H1 (cell line): ENCODE measurements around the gene SH3PXD2A. TPM values are rescaled to one million over a fixed set of nuclear protein-coding genes. Genes with fewer than 3 reads are reported as not detected.

Experiments
- CTCF ChIA-PET: fragments of 300-600 bp; sonication (Branson Sonifier 250); formaldehyde crosslinking; loops from one replicate; lab custom pipeline; 2021; ENCODE audit not compliant: partially characterized antibody; lab: Charles Lee
- POLR2A ChIA-PET: fragments of 300-600 bp; sonication (Branson Sonifier 250); formaldehyde crosslinking; loops from one replicate; lab custom pipeline; 2021; ENCODE audit warnings: inconsistent platforms; ENCODE audit not compliant: partially characterized antibody; lab: Charles Lee
- DNase-seq, 2 experiments: peaks; one replicate each; pipeline versions ENCODE4 v3.0.0 to v3.0.0-alpha.2; 2010 to 2022; ENCODE audit warnings: low spot score in 2 of 2, low read depth in 1 of 2, mixed read lengths in 1 of 2
- FAIRE-seq: peaks from 2 replicates; lab custom pipeline; 2011; peaks lifted over from hg19 to GRCh38; lab: Jason Lieb, UNC
- H2AFZ ChIP-seq: 2 replicates; pipeline ENCODE4 v1.8.1; 2012; ENCODE audit warnings: low read length, inconsistent platforms
- H2AK5ac ChIP-seq: 2 replicates; pipeline ENCODE4 v1.6.1; 2013; ENCODE audit warnings: low read depth, low read length
- H2BK120ac ChIP-seq: replicated peaks from 2 replicates; pipeline ENCODE3; 2013; ENCODE audit warnings: low read depth, low read length, inconsistent platforms
- H2BK12ac ChIP-seq: 2 replicates; pipeline ENCODE4 v1.6.1; 2013; ENCODE audit warnings: low read depth, low read length
- H2BK15ac ChIP-seq: 2 replicates; pipeline ENCODE4 v1.6.1; 2013; ENCODE audit warnings: low read length
- H2BK20ac ChIP-seq: 2 replicates; pipeline ENCODE4 v1.6.1; 2013; ENCODE audit warnings: low read length
- H2BK5ac ChIP-seq: 2 replicates; pipeline ENCODE4 v1.6.1; 2013; ENCODE audit warnings: low read depth, low read length
- H3K14ac ChIP-seq: 2 replicates; pipeline ENCODE4 v1.6.1; 2013; ENCODE audit warnings: inconsistent platforms; ENCODE audit not compliant: insufficient read length
- H3K18ac ChIP-seq: 2 replicates; pipeline ENCODE4 v1.6.1; 2013; ENCODE audit warnings: low read length; ENCODE audit errors: extremely low read depth
- H3K23ac ChIP-seq: 2 replicates; pipeline ENCODE4 v1.6.1; 2013; ENCODE audit warnings: inconsistent platforms; ENCODE audit not compliant: insufficient read length
- H3K23me2 ChIP-seq: 2 replicates; pipeline ENCODE4 v1.6.1; 2013; ENCODE audit warnings: low read depth, low read length
- H3K27ac ChIP-seq: 2 replicates; pipeline ENCODE4 v1.6.1; 2011; ENCODE audit warnings: low read depth, low read length, inconsistent platforms
- H3K27me3 ChIP-seq, 4 experiments: replicated peaks in 1 of 4; 1 replicate in 1 of 4; 2 replicates in 3 of 4; pipeline versions ENCODE4 v1.6.1 to v1.8.1; 2011 to 2013; ENCODE audit warnings: low read length in 3 of 4, mild to moderate bottlenecking in 3 of 4, inconsistent platforms in 2 of 4, mixed read lengths in 2 of 4, moderate library complexity in 1 of 4; ENCODE audit not compliant: control insufficient read depth in 3 of 4, insufficient read depth in 3 of 4; ENCODE audit errors: extremely low read depth in 1 of 4
- H3K36me3 ChIP-seq, 4 experiments: 2 replicates each; pipeline versions ENCODE4 v1.6.1 to v1.8.1; 2011 to 2013; ENCODE audit warnings: mild to moderate bottlenecking in 4 of 4, low read length in 3 of 4, moderate library complexity in 2 of 4, control low read depth in 1 of 4, inconsistent platforms in 1 of 4; ENCODE audit not compliant: insufficient read depth in 4 of 4, control insufficient read depth in 2 of 4
- H3K4ac ChIP-seq: replicated peaks from 2 replicates; pipeline ENCODE3; 2013; ENCODE audit warnings: low read length, low read depth, mixed read lengths, inconsistent platforms; ENCODE audit not compliant: insufficient read length
- H3K4me1 ChIP-seq, 4 experiments: replicated peaks in 1 of 4; 1 replicate in 1 of 4; 2 replicates in 3 of 4; pipeline versions ENCODE4 v1.6.1 to v1.8.1; 2011 to 2013; ENCODE audit warnings: low read length in 3 of 4, inconsistent platforms in 2 of 4, mixed read lengths in 1 of 4; ENCODE audit not compliant: insufficient read depth in 4 of 4, control insufficient read depth in 3 of 4
- H3K4me2 ChIP-seq, 2 experiments: 2 replicates each; pipeline versions ENCODE4 v1.6.1 to v1.8.1; 2011 to 2013; ENCODE audit warnings: low read depth in 2 of 2, low read length in 2 of 2, control low read depth in 1 of 2, inconsistent platforms in 1 of 2, mild to moderate bottlenecking in 1 of 2; ENCODE audit not compliant: insufficient read depth in 1 of 2
- H3K4me3 ChIP-seq, 4 experiments: fragments of 200-600, 300-600 bp in 1 of 4; sonication (generic), shearing (Covaris generic), sonication (Bioruptor Twin) in 1 of 4; 2 replicates each; pipeline versions ENCODE4 v1.5.1 to v1.8.1; 2011 to 2016; ENCODE audit warnings: low read length in 4 of 4, low read depth in 3 of 4, control low read depth in 2 of 4, inconsistent platforms in 2 of 4, mild to moderate bottlenecking in 2 of 4, mixed read lengths in 1 of 4, moderate library complexity in 1 of 4; ENCODE audit not compliant: insufficient read depth in 2 of 4; ENCODE audit errors: extremely low read depth in 1 of 4
- H3K56ac ChIP-seq: replicated peaks from 2 replicates; pipeline ENCODE3; 2013; ENCODE audit warnings: low read depth, mild to moderate bottlenecking, mixed read lengths, low read length, inconsistent platforms; ENCODE audit not compliant: insufficient read length
- H3K79me1 ChIP-seq: 2 replicates; pipeline ENCODE4 v1.6.1; 2013; ENCODE audit warnings: low read depth, low read length, control low read depth
- H3K79me2 ChIP-seq, 2 experiments: 2 replicates each; pipeline versions ENCODE4 v1.6.1 to v1.8.1; 2012 to 2013; ENCODE audit warnings: low read length in 2 of 2, mild to moderate bottlenecking in 2 of 2, inconsistent platforms in 1 of 2; ENCODE audit not compliant: insufficient read depth in 2 of 2, control insufficient read depth in 1 of 2
- H3K9ac ChIP-seq, 4 experiments: replicated peaks in 1 of 4; 1 replicate in 1 of 4; 2 replicates in 3 of 4; pipeline versions ENCODE4 v1.6.1 to v1.8.1; 2011 to 2013; ENCODE audit warnings: low read depth in 3 of 4, low read length in 3 of 4, control low read depth in 2 of 4, mild to moderate bottlenecking in 2 of 4, moderate library complexity in 2 of 4, inconsistent platforms in 1 of 4; ENCODE audit errors: extremely low read depth in 1 of 4
- H3K9me3 ChIP-seq, 2 experiments: 2 replicates each; pipeline versions ENCODE4 v1.6.1 to v1.8.1; 2012 to 2013; ENCODE audit warnings: mild to moderate bottlenecking in 2 of 2, moderate library complexity in 2 of 2, control low read depth in 1 of 2, inconsistent platforms in 1 of 2, low read depth in 1 of 2, low read length in 1 of 2, mixed read lengths in 1 of 2; ENCODE audit not compliant: insufficient read depth in 2 of 2
- H4K20me1 ChIP-seq, 2 experiments: replicated peaks in 1 of 2; 2 replicates each; pipeline versions ENCODE3 to v1.8.1; 2011 to 2013; ENCODE audit warnings: inconsistent platforms in 2 of 2, low read length in 2 of 2, mild to moderate bottlenecking in 1 of 2; ENCODE audit not compliant: insufficient read depth in 2 of 2, control insufficient read depth in 1 of 2
- H4K5ac ChIP-seq: 2 replicates; pipeline ENCODE4 v1.6.1; 2013; ENCODE audit warnings: low read length, low read depth, mixed read lengths, inconsistent platforms; ENCODE audit not compliant: insufficient read length
- H4K8ac ChIP-seq: 2 replicates; pipeline ENCODE4 v1.8.0; 2013; ENCODE audit warnings: mild to moderate bottlenecking, moderate library complexity, low read length, inconsistent platforms; ENCODE audit not compliant: insufficient read depth; ENCODE audit errors: extremely low read depth
- H4K91ac ChIP-seq: replicated peaks from 2 replicates; pipeline ENCODE3; 2013; ENCODE audit warnings: low read length, mixed read lengths, inconsistent platforms; ENCODE audit not compliant: insufficient read length
- ASH2L ChIP-seq: fragments of 200-600, 300-600 bp; sonication (generic); IDR thresholded peaks from one replicate; pipeline ENCODE4 v1.7.1; 2017; ENCODE audit warnings: low read length
- ATF2 ChIP-seq: IDR thresholded peaks from 2 replicates; pipeline ENCODE4 v1.6.1; 2012; ENCODE audit warnings: low read length, inconsistent platforms
- BACH1 ChIP-seq: IDR thresholded peaks from 2 replicates; pipeline ENCODE4 v1.6.1; 2012; ENCODE audit warnings: low read length, improper control_type of control experiment
- CREB1 ChIP-seq: IDR thresholded peaks from 2 replicates; pipeline ENCODE4 v1.6.1; 2012; ENCODE audit warnings: inconsistent platforms
- EGR1 ChIP-seq: IDR thresholded peaks from 2 replicates; pipeline ENCODE4 v1.6.1; 2011; ENCODE audit warnings: low read depth, low read length, borderline replicate concordance
- EZH2 ChIP-seq: fragments of 200-600 bp; sonication (generic); IDR thresholded peaks from 2 replicates; pipeline ENCODE4 v1.7.1; 2012; ENCODE audit warnings: low read depth, mild to moderate bottlenecking, moderate library complexity, low read length, inconsistent platforms; ENCODE audit not compliant: severe bottlenecking
- FOSL1 ChIP-seq: IDR thresholded peaks from 2 replicates; pipeline ENCODE4 v1.6.1; 2011; ENCODE audit warnings: mild to moderate bottlenecking, low read depth, low read length, moderate library complexity; ENCODE audit not compliant: insufficient read depth
- NRF1 ChIP-seq: IDR thresholded peaks from 2 replicates; pipeline ENCODE4 v1.6.1; 2011; ENCODE audit warnings: mild to moderate bottlenecking, low read depth, low read length, improper control_type of control experiment
- PHF8 ChIP-seq: fragments of 200-600 bp; sonication (generic); conservative IDR thresholded peaks from 2 replicates; pipeline ENCODE4 v1.7.1; 2012; ENCODE audit warnings: low read depth, mild to moderate bottlenecking, inconsistent platforms, low read length, moderate library complexity
- TEAD4 ChIP-seq: IDR thresholded peaks from 2 replicates; pipeline ENCODE4 v1.6.1; 2012; ENCODE audit warnings: low read depth, low read length, inconsistent platforms, mixed read lengths
- WGBS, 2 experiments: shearing (Covaris generic) in 1 of 2; methylation state at CpG; one replicate each; pipeline versions ENCODE4 v1.1.6 to v1.1.7; 2013 to 2015; ENCODE audit warnings: low lambda C conversion rate in 2 of 2, mixed read lengths in 2 of 2, inconsistent platforms in 1 of 2, low coverage in 1 of 2, missing lambda C conversion rate in 1 of 2; ENCODE audit not compliant: insufficient replicate concordance in 2 of 2, insufficient coverage in 1 of 2, insufficient read length in 1 of 2; ENCODE audit errors: extremely low coverage in 1 of 2, missing lambda C conversion rate in 1 of 2; 5-methylcytosine and 5-hydroxymethylcytosine counted together
- polyA plus RNA-seq, 7 experiments: library from polyadenylated mRNA; depleted of rRNA in 3 of 7; stranded (reverse) in 5 of 7; unstranded in 2 of 7; fragments of >200 nt in 5 of 7; fragments of 200-250 nt in 2 of 7; gene quantifications; 1 replicate in 5 of 7; 2 replicates in 1 of 7; 4 replicates in 1 of 7; pipeline versions ENCODE4 v1.2.1 to v1.2.3, GENCODE V29; 2011 to 2013; ENCODE audit warnings: missing spikeins in 2 of 7, mixed read lengths in 2 of 7
- total RNA-seq: library from RNA; stranded (reverse); fragmentation: NEBNext Ultra II Directional; extraction: Animal tissue kit (Norgen Biotek cat#: 25700); gene quantifications from 2 replicates; pipeline ENCODE4 v1.2.1, GENCODE V29; 2021
- TF ChIP-seq, protein P1 (sequence below): IDR thresholded peaks from 2 replicates; pipeline ENCODE4 v1.6.1; 2012; ENCODE audit warnings: inconsistent platforms

The SH3PXD2A gene
- total and polyA plus RNA-seq, 2 of the 8 experiments (the other 6 are each of a cell fraction or from before 2014, with no cell fraction given), result 5.4 to 16.3 TPM

- Histone ChIP-seq H2BK120ac (no peak overlapping the region), H2BK15ac (no peak overlapping the region; the same call in 1 of the 2 replicates), H3K56ac (no peak overlapping the region), H3K4me3 (no peak overlapping the region), H3K14ac (no peak overlapping the region), H4K8ac (no peak overlapping the region), H2BK20ac (no peak overlapping the region), H2AFZ (no peak overlapping the region), H3K27me3 (no peaks in the 10 kb centered on the region), H4K91ac (no peak overlapping the region), H3K27ac (no peak overlapping the region), H3K4me2 (no peak overlapping the region), H4K20me1 (no peaks in the 10 kb centered on the region), H3K23me2 (no peaks in the 10 kb centered on the region), H3K79me1 (no peaks in the 10 kb centered on the region), H3K9ac (no peak overlapping the region), H3K9me3 (no peaks in the 10 kb centered on the region), H4K5ac (no peak overlapping the region), H3K36me3 (no peaks in the 10 kb centered on the region), H3K18ac (peak overlapping the region; percentile 24; the same call in 1 of the 2 replicates), H2BK12ac (no peak overlapping the region), H2BK5ac (no peak overlapping the region), H3K4ac (no peak overlapping the region), H3K79me2 (no peaks in the 10 kb centered on the region), H3K4me1 (peaks cover 0 to 2% (median 0%) of the 10 kb centered on the region in 4 experiments; a peak in 2 of 7 replicates), H3K23ac (no peak overlapping the region), H2AK5ac (no peak overlapping the region)
- ChIA-PET CTCF (interaction anchor here (0.7 to 8.5 kb wide), 7 partner anchors 12 to 223 kb away, joined by 3 to 73 read pairs (median 4); partner anchors contain the start of gene SH3PXD2A), POLR2A (interaction anchor here (1.0 kb wide), 1 partner anchor 30 kb away, joined by 3 read pairs; no protein-coding TSS in a partner anchor)
- no peak for DNase-seq
- no peak for FAIRE-seq
- WGBS, 2 experiments, result 81% methylated on average over 8 of the region's 9 CpGs; no CpG with 5 or more reads in 1 of the 2 experiments
- TF ChIP-seq NRF1 (no peak), ASH2L (no peak), ATF2 (no peak), TEAD4 (no peak), CREB1 (no peak), BACH1 (no peak), FOSL1 (no peak), PHF8 (no peak), EGR1 (no peak), EZH2 (no peak)
- TF ChIP-seq, protein P1, sequence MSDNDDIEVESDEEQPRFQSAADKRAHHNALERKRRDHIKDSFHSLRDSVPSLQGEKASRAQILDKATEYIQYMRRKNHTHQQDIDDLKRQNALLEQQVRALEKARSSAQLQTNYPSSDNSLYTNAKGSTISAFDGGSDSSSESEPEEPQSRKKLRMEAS, result no peak
Measured at GRCh38 chr10:103784723-103785418, 70.5 kb downstream of the SH3PXD2A start.
